ENCODE measurements around the gene PRPF6. TPM values are rescaled to one million over a fixed set of nuclear protein-coding genes. Genes with fewer than 3 reads are reported as not detected.

The PRPF6 gene
- total RNA-seq, 2 experiments from 2014 or later, result 45.1 to 73.7 TPM

- no peak for TF ChIP-seq EZH2phosphoT487 (IDR thresholded peaks at IDR 0.05; ENCODE audit: borderline replicate concordance, low read depth, low read length)
- TF ChIP-seq CTCF (conservative IDR thresholded peaks at IDR 0.05; ENCODE audit: low read length), result no peak
- H3K4me2 ChIP-seq (ENCODE audit: low read length), result no peak overlapping the region
- no peaks in the 10 kb centered on the region for H3K9me3 ChIP-seq (ENCODE audit: low read length)
- no peak for DNase-seq (ENCODE audit: low spot score)
- H3K4me3 ChIP-seq (ENCODE audit: low read depth, low read length, poor library complexity, severe bottlenecking), result no peak overlapping the region
- ChIA-PET CTCF (ENCODE audit: unreplicated experiment) (no interaction called here), POLR2A (no interaction called here)
- intact Hi-C loops (cut with micrococcal nuclease; ENCODE audit: unreplicated experiment), result no loop called here
- no peaks in the 10 kb centered on the region for H3K79me2 ChIP-seq (ENCODE audit: insufficient read depth, low read depth, low read length)
- no peaks in the 10 kb centered on the region for H3K9me2 ChIP-seq (ENCODE audit: insufficient read depth, low read length)
- no peaks in the 10 kb centered on the region for H4K20me1 ChIP-seq (ENCODE audit: insufficient read depth, low read length)
- peaks cover 98% of the 10 kb centered on the region for H3K36me3 ChIP-seq (ENCODE audit: insufficient read depth, low read length)
- no peak overlapping the region for H3K27ac ChIP-seq (ENCODE audit: low read depth, low read length, poor library complexity, severe bottlenecking)
- no TSS peak for BruUV-seq (replicated peaks)
- H2AFZ ChIP-seq (ENCODE audit: low read length), result no peak overlapping the region
- H3K4me1 ChIP-seq (ENCODE audit: insufficient read depth, low read length, poor library complexity, severe bottlenecking), result no peaks in the 10 kb centered on the region
Observed at GRCh38 chr20:64025101-64025825, 44.3 kb downstream of the PRPF6 start.

- ChIA-PET CTCF (ENCODE audit: unreplicated experiment) (no interaction called here), POLR2A (no interaction called here)
- H3K79me2 ChIP-seq (ENCODE audit: insufficient read depth, low read depth, low read length), result no peaks in the 10 kb centered on the region
- intact Hi-C loops (cut with micrococcal nuclease; ENCODE audit: unreplicated experiment), result no loop called here
- H4K20me1 ChIP-seq (ENCODE audit: insufficient read depth, low read length), result no peaks in the 10 kb centered on the region
- no peaks in the 10 kb centered on the region for H3K9me3 ChIP-seq (ENCODE audit: low read length)
- H3K4me3 ChIP-seq (ENCODE audit: low read depth, low read length, poor library complexity, severe bottlenecking), result no peak overlapping the region
- TF ChIP-seq CTCF (conservative IDR thresholded peaks at IDR 0.05; ENCODE audit: low read length), result no peak
- TF ChIP-seq EZH2phosphoT487 (IDR thresholded peaks at IDR 0.05; ENCODE audit: borderline replicate concordance, low read depth, low read length), result no peak
- no TSS peak for BruUV-seq (replicated peaks)
- H3K4me2 ChIP-seq (ENCODE audit: low read length), result no peak overlapping the region
- H3K36me3 ChIP-seq (ENCODE audit: insufficient read depth, low read length), result peaks cover 98% of the 10 kb centered on the region
- H3K27ac ChIP-seq (ENCODE audit: low read depth, low read length, poor library complexity, severe bottlenecking), result no peak overlapping the region
- DNase-seq (ENCODE audit: low spot score), result no peak
- H3K4me1 ChIP-seq (ENCODE audit: insufficient read depth, low read length, poor library complexity, severe bottlenecking), result no peaks in the 10 kb centered on the region
- H3K9me2 ChIP-seq (ENCODE audit: insufficient read depth, low read length), result no peaks in the 10 kb centered on the region
- no peak overlapping the region for H2AFZ ChIP-seq (ENCODE audit: low read length)
Observed at GRCh38 chr20:64025826-64026412, 45.0 kb downstream of the PRPF6 start.

- Histone ChIP-seq H3K4me2 (ENCODE audit: low read length) (no peak overlapping the region), H3K79me2 (ENCODE audit: insufficient read depth, low read depth, low read length) (no peaks in the 10 kb centered on the region), H2AFZ (ENCODE audit: low read length) (no peak overlapping the region), H3K4me3 (ENCODE audit: low read depth, low read length, poor library complexity, severe bottlenecking) (no peak overlapping the region), H3K9me3 (ENCODE audit: low read length) (no peaks in the 10 kb centered on the region), H3K4me1 (ENCODE audit: insufficient read depth, low read length, poor library complexity, severe bottlenecking) (no peaks in the 10 kb centered on the region), H3K27ac (ENCODE audit: low read depth, low read length, poor library complexity, severe bottlenecking) (no peak overlapping the region), H4K20me1 (ENCODE audit: insufficient read depth, low read length) (no peaks in the 10 kb centered on the region), H3K36me3 (ENCODE audit: insufficient read depth, low read length) (peaks cover 94% of the 10 kb centered on the region), H3K9me2 (ENCODE audit: insufficient read depth, low read length) (no peaks in the 10 kb centered on the region)
- no TSS peak for BruUV-seq (replicated peaks)
- intact Hi-C loops (cut with micrococcal nuclease; ENCODE audit: unreplicated experiment), result no loop called here
- TF ChIP-seq EZH2phosphoT487 (IDR thresholded peaks at IDR 0.05; ENCODE audit: borderline replicate concordance, low read depth, low read length) (no peak), CTCF (conservative IDR thresholded peaks at IDR 0.05; ENCODE audit: low read length) (no peak)
- DNase-seq (ENCODE audit: low spot score), result no peak
- CTCF ChIA-PET (ENCODE audit: unreplicated experiment), result no interaction called here
- POLR2A ChIA-PET, result no interaction called here
Observed at GRCh38 chr20:64027981-64028685, 47.2 kb downstream of the PRPF6 start.
